ENCODE measurements around the gene MUSK. TPM values are rescaled to one million over a fixed set of nuclear protein-coding genes. Genes with fewer than 3 reads are reported as not detected.
A peak's percentile ranks its signal among the peaks of the same experiment; 100 is the strongest.

The MUSK gene
- total RNA-seq, 1 donor from 2014 or later = 0.24 TPM

GRCh38 chr9:110842169-110842568 lies 173.6 kb downstream of the MUSK start:
- H3K36me3 ChIP-seq = no peaks in the 10 kb centered on the region
- H2AFZ ChIP-seq (replicated peaks) = no peak overlapping the region
- no peak overlapping the region for H3K4me3 Mint-ChIP-seq
- H3K4me2 ChIP-seq = no peak overlapping the region
- no peaks in the 10 kb centered on the region for H3K9me3 ChIP-seq (ENCODE audit: low read depth)
- no peaks in the 10 kb centered on the region for H3K4me1 Mint-ChIP-seq
- no peak overlapping the region for H3K27ac Mint-ChIP-seq
- no peak for TF ChIP-seq EZH2 (IDR thresholded peaks at IDR 0.05)
- TF ChIP-seq CTCF (IDR thresholded peaks at IDR 0.05) = peak; percentile 21
- no peaks in the 10 kb centered on the region for H3K4me1 ChIP-seq
- H4K20me1 ChIP-seq (ENCODE audit: low read depth) = no peaks in the 10 kb centered on the region
- H3K27ac ChIP-seq = no peak overlapping the region
- no peak for DNase-seq (ENCODE audit: low spot score)
- H3K36me3 Mint-ChIP-seq = no peaks in the 10 kb centered on the region
- H3K27me3 Mint-ChIP-seq (ENCODE audit: insufficient read depth, low read depth) = peaks cover 3% of the 10 kb centered on the region
- H3K4me3 ChIP-seq = no peak overlapping the region
- no peaks in the 10 kb centered on the region for H3K9me3 Mint-ChIP-seq
- H3K27me3 ChIP-seq = no peaks in the 10 kb centered on the region
- no peaks in the 10 kb centered on the region for H3K79me2 ChIP-seq (ENCODE audit: low read depth)
- H3K9ac ChIP-seq = no peak overlapping the region
- no peaks in the 10 kb centered on the region for H3F3A ChIP-seq (ENCODE audit: low read depth)

- H4K20me1 ChIP-seq (ENCODE audit: low read depth) = no peaks in the 10 kb centered on the region
- Mint-ChIP-seq H3K4me1 (no peaks in the 10 kb centered on the region), H3K27ac (no peak overlapping the region), H3K9me3 (no peaks in the 10 kb centered on the region), H3K27me3 (ENCODE audit: insufficient read depth, low read depth) (peaks cover 3% of the 10 kb centered on the region), H3K4me3 (no peak overlapping the region), H3K36me3 (no peaks in the 10 kb centered on the region)
- H3K9me3 ChIP-seq (ENCODE audit: low read depth) = no peaks in the 10 kb centered on the region
- no peaks in the 10 kb centered on the region for H3K27me3 ChIP-seq
- no peak overlapping the region for H2AFZ ChIP-seq (replicated peaks)
- H3K4me2 ChIP-seq = no peak overlapping the region
- no peaks in the 10 kb centered on the region for H3K79me2 ChIP-seq (ENCODE audit: low read depth)
- no peak overlapping the region for H3K27ac ChIP-seq
- no peaks in the 10 kb centered on the region for H3K4me1 ChIP-seq
- no peaks in the 10 kb centered on the region for H3K36me3 ChIP-seq
- DNase-seq (ENCODE audit: low spot score) = no peak
- no peak for TF ChIP-seq EZH2phosphoT487 (IDR thresholded peaks at IDR 0.05)
- no peak for TF ChIP-seq CTCF (IDR thresholded peaks at IDR 0.05)
- TF ChIP-seq EZH2 (IDR thresholded peaks at IDR 0.05) = no peak
- no peak overlapping the region for H3K9ac ChIP-seq
- H3K4me3 ChIP-seq = no peak overlapping the region
- no peaks in the 10 kb centered on the region for H3F3A ChIP-seq (ENCODE audit: low read depth)
Observed at GRCh38 chr9:110842986-110843385, 174.4 kb downstream of the MUSK start.

- H3K9me3 ChIP-seq (ENCODE audit: low read depth) = no peaks in the 10 kb centered on the region
- H3K27ac ChIP-seq = no peak overlapping the region
- Mint-ChIP-seq H3K27me3 (ENCODE audit: insufficient read depth, low read depth) (peaks cover 3% of the 10 kb centered on the region), H3K9me3 (no peaks in the 10 kb centered on the region), H3K4me1 (no peaks in the 10 kb centered on the region), H3K27ac (no peak overlapping the region), H3K4me3 (no peak overlapping the region), H3K36me3 (no peaks in the 10 kb centered on the region)
- no peaks in the 10 kb centered on the region for H4K20me1 ChIP-seq (ENCODE audit: low read depth)
- no peaks in the 10 kb centered on the region for H3K79me2 ChIP-seq (ENCODE audit: low read depth)
- H3K36me3 ChIP-seq = no peaks in the 10 kb centered on the region
- H3K4me3 ChIP-seq = no peak overlapping the region
- TF ChIP-seq EZH2phosphoT487 (IDR thresholded peaks at IDR 0.05) (no peak), CTCF (IDR thresholded peaks at IDR 0.05) (no peak), EZH2 (IDR thresholded peaks at IDR 0.05) (no peak)
- no peak for DNase-seq (ENCODE audit: low spot score)
- H3K4me1 ChIP-seq = no peaks in the 10 kb centered on the region
- no peaks in the 10 kb centered on the region for H3F3A ChIP-seq (ENCODE audit: low read depth)
- no peak overlapping the region for H3K9ac ChIP-seq
- H3K4me2 ChIP-seq = no peak overlapping the region
- no peaks in the 10 kb centered on the region for H3K27me3 ChIP-seq
- no peak overlapping the region for H2AFZ ChIP-seq (replicated peaks)
Observed at GRCh38 chr9:110844121-110844520, 175.5 kb downstream of the MUSK start.

- TF ChIP-seq EZH2 (IDR thresholded peaks at IDR 0.05) = no peak
- TF ChIP-seq CTCF (IDR thresholded peaks at IDR 0.05) = no peak
- TF ChIP-seq EZH2phosphoT487 (IDR thresholded peaks at IDR 0.05) = no peak
- no peak overlapping the region for H3K27ac ChIP-seq
- DNase-seq (ENCODE audit: low spot score) = no peak
- Mint-ChIP-seq H3K9me3 (no peaks in the 10 kb centered on the region), H3K36me3 (no peaks in the 10 kb centered on the region), H3K27me3 (ENCODE audit: insufficient read depth, low read depth) (peaks cover 3% of the 10 kb centered on the region), H3K4me3 (no peak overlapping the region), H3K4me1 (no peaks in the 10 kb centered on the region), H3K27ac (no peak overlapping the region)
- no peaks in the 10 kb centered on the region for H3K79me2 ChIP-seq (ENCODE audit: low read depth)
- H3K36me3 ChIP-seq = no peaks in the 10 kb centered on the region
- no peaks in the 10 kb centered on the region for H3F3A ChIP-seq (ENCODE audit: low read depth)
- no peak overlapping the region for H3K4me2 ChIP-seq
- no peaks in the 10 kb centered on the region for H3K9me3 ChIP-seq (ENCODE audit: low read depth)
- H3K27me3 ChIP-seq = no peaks in the 10 kb centered on the region
- H2AFZ ChIP-seq (replicated peaks) = no peak overlapping the region
- H4K20me1 ChIP-seq (ENCODE audit: low read depth) = no peaks in the 10 kb centered on the region
- no peak overlapping the region for H3K4me3 ChIP-seq
- H3K9ac ChIP-seq = no peak overlapping the region
- no peaks in the 10 kb centered on the region for H3K4me1 ChIP-seq
Observed at GRCh38 chr9:110846215-110846614, 177.6 kb downstream of the MUSK start.

All from neural progenitor cell (in vitro differentiated cells).